PC-3 (cell line): Measurements from ENCODE around the gene MRPS9.

Source experiments
- CTCF ChIP-seq: fragments of 300-600 bp; sonication (generic); conservative IDR thresholded peaks from 2 replicates; pipeline ENCODE4 v1.5.1; 2017; ENCODE audit warnings: antibody characterized with exemption, low read depth, mild to moderate bottlenecking, low read length
- EZH2 ChIP-seq: fragments of 300-600 bp; sonication (generic); IDR thresholded peaks from one replicate; pipeline ENCODE4 v1.6.1; 2017; ENCODE audit warnings: antibody characterized with exemption, mild to moderate bottlenecking, low read length; ENCODE audit not compliant: unreplicated experiment
- EZH2phosphoT487 ChIP-seq: fragments of 300-600 bp; sonication (generic); IDR thresholded peaks from 2 replicates; pipeline ENCODE4 v1.6.1; 2018; ENCODE audit warnings: mild to moderate bottlenecking, antibody characterized with exemption, low read length, borderline replicate concordance

- no peak for TF ChIP-seq CTCF
- no peak for TF ChIP-seq EZH2
- no peak for TF ChIP-seq EZH2phosphoT487
These were observed 97.6 kb downstream of the MRPS9 start for GRCh38 chr2:105135436-105135835.
